ENCODE measurements around the gene WDR76. TPM values are rescaled to one million over a fixed set of nuclear protein-coding genes. Genes with fewer than 3 reads are reported as not detected.
"Not testable (repeated sequence)": the region's sequence is repeated elsewhere in the genome, so short reads cannot be mapped to it uniquely, and the experiment has no call there.

WDR76 gene
- total RNA-seq, 1 donor from 2014 or later: 4.5 TPM

- DNase-seq (ENCODE audit: low read depth): no peak
- H3K27me3 ChIP-seq (ENCODE audit: control insufficient read depth, insufficient read depth, low read length): no peaks in the 10 kb centered on the region
- H3K36me3 ChIP-seq (ENCODE audit: control insufficient read depth, insufficient read depth, low read length): no peaks in the 10 kb centered on the region
- no peak overlapping the region for H3K4me3 ChIP-seq (ENCODE audit: low read depth, low read length)
- TF ChIP-seq CTCF (IDR thresholded peaks at IDR 0.05; ENCODE audit: insufficient read depth, low read length, poor library complexity, severe bottlenecking): no peak
These were observed 28.0 kb downstream of the WDR76 start for GRCh38 chr15:43854801-43855200.

- TF ChIP-seq CTCF (IDR thresholded peaks at IDR 0.05; ENCODE audit: insufficient read depth, low read length, poor library complexity, severe bottlenecking): no peak
- Histone ChIP-seq H3K27me3 (ENCODE audit: control insufficient read depth, insufficient read depth, low read length) (no peaks in the 10 kb centered on the region), H3K4me3 (ENCODE audit: low read depth, low read length) (no peak overlapping the region), H3K36me3 (ENCODE audit: control insufficient read depth, insufficient read depth, low read length) (no peaks in the 10 kb centered on the region)
- DNase-seq (ENCODE audit: low read depth): no peak
These were observed 32.7 kb downstream of the WDR76 start for GRCh38 chr15:43859546-43859945.

GRCh38 chr15:43866636-43867035, 39.8 kb downstream of the WDR76 start:
- not testable (repeated sequence) for H3K27me3 ChIP-seq (ENCODE audit: control insufficient read depth, insufficient read depth, low read length); H3K4me3 ChIP-seq (ENCODE audit: low read depth, low read length); H3K36me3 ChIP-seq (ENCODE audit: control insufficient read depth, insufficient read depth, low read length); DNase-seq (ENCODE audit: low read depth)

DNA sequence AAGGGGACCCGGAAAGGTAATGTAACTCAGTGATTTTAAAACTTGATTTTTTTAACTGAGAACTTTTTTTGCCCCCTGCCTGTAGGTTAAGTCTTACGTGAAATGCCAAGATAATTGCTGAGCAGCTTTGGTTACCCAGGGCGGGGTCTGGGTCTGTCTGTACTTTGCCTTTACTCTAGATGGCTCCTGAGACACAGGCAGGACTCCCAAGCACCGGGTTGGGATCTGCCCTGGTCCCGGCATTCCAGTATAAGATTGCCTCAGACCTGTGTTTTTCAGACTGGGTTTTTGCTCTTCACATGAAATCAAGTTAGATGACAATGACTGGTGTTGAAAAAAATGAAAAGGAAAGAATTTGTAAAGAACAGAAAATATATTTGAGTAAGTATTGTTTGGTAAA, 40.3 kb downstream of the WDR76 start:
- no peaks in the 10 kb centered on the region for H3K36me3 ChIP-seq (ENCODE audit: control insufficient read depth, insufficient read depth, low read length)
- H3K4me3 ChIP-seq (ENCODE audit: low read depth, low read length): no peak overlapping the region
- no peaks in the 10 kb centered on the region for H3K27me3 ChIP-seq (ENCODE audit: control insufficient read depth, insufficient read depth, low read length)
- no peak for TF ChIP-seq CTCF (IDR thresholded peaks at IDR 0.05; ENCODE audit: insufficient read depth, low read length, poor library complexity, severe bottlenecking)
- DNase-seq (ENCODE audit: low read depth): no peak

- no peak for DNase-seq (ENCODE audit: low read depth)
- Histone ChIP-seq H3K36me3 (ENCODE audit: control insufficient read depth, insufficient read depth, low read length) (no peaks in the 10 kb centered on the region), H3K27me3 (ENCODE audit: control insufficient read depth, insufficient read depth, low read length) (no peaks in the 10 kb centered on the region), H3K4me3 (ENCODE audit: low read depth, low read length) (no peak overlapping the region)
- TF ChIP-seq CTCF (IDR thresholded peaks at IDR 0.05; ENCODE audit: insufficient read depth, low read length, poor library complexity, severe bottlenecking): no peak
These were observed 41.6 kb downstream of the WDR76 start for GRCh38 chr15:43868406-43868805.

DNA sequence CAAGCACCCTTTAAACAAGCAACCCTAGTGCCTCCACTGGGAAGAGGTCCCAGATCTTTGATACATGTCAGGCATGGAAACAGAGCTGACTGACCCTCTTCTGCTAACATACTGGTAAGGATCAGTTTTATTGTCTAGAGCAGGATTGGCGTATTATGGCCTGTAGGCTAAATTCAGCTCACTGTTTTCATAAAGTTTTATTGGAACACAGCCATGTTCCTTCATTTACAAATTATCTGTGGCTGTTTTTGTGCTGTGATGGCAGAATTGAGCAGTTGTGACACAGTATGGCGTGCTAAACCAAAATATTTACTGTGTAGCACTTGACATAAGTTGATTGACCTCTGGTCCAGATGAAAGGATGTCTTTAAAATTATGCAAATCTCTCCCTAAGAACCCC, 45.0 kb downstream of the WDR76 start:
- DNase-seq (ENCODE audit: low read depth): no peak
- Histone ChIP-seq H3K27me3 (ENCODE audit: control insufficient read depth, insufficient read depth, low read length) (no peaks in the 10 kb centered on the region), H3K4me3 (ENCODE audit: low read depth, low read length) (no peak overlapping the region), H3K36me3 (ENCODE audit: control insufficient read depth, insufficient read depth, low read length) (no peaks in the 10 kb centered on the region)
- no peak for TF ChIP-seq CTCF (IDR thresholded peaks at IDR 0.05; ENCODE audit: insufficient read depth, low read length, poor library complexity, severe bottlenecking)

Measured in kidney epithelial cell (primary cell).